IMR-90 (cell line): ENCODE measurements around the gene PSMB2. TPM values are rescaled to one million over a fixed set of nuclear protein-coding genes. Genes with fewer than 3 reads are reported as not detected.

Source experiments
- ATAC-seq: fragments of 200-7000 bp; cut with Tn5 transposase; 2 replicates; pipeline ENCODE4 v1.9.1; 2020; ENCODE audit warnings: low read depth, mild to moderate bottlenecking, moderate library complexity
- BruUV-seq: library from RNA; stranded (reverse); fragments of 400-500 nt; replicated peaks from 2 replicates; lab custom pipeline; 2021; lab: Mats Ljungman, UMichigan
- CTCF ChIA-PET: fragments of 300-600 bp; formaldehyde crosslinking; extraction: SDS; loops from one replicate; lab custom pipeline; 2021; ENCODE audit warnings: antibody characterized with exemption; lab: Yijun Ruan, JAX
- POLR2A ChIA-PET: fragments of 300-600 bp; sonication (Branson Sonifier 250); formaldehyde crosslinking; loops from one replicate; lab custom pipeline; 2022; ENCODE audit warnings: antibody characterized with exemption; ENCODE audit not compliant: unreplicated experiment; lab: Charles Lee
- DNase-seq: peaks from one replicate; pipeline ENCODE4 v3.0.0; 2013
- H2AFZ ChIP-seq: replicated peaks from 2 replicates; pipeline ENCODE3; 2013; ENCODE audit warnings: low read length, mild to moderate bottlenecking; ENCODE audit not compliant: poor library complexity
- H2AK5ac ChIP-seq: 2 replicates; pipeline ENCODE4 v1.6.1; 2013; ENCODE audit warnings: low read depth, low read length, inconsistent platforms
- H2AK9ac ChIP-seq: replicated peaks from 2 replicates; pipeline ENCODE3; 2013; ENCODE audit warnings: mild to moderate bottlenecking, low read depth, low read length, moderate library complexity; ENCODE audit not compliant: poor library complexity
- H2BK120ac ChIP-seq: 2 replicates; pipeline ENCODE4 v1.6.1; 2013; ENCODE audit warnings: low read depth, low read length, inconsistent platforms
- H2BK15ac ChIP-seq: 3 replicates; pipeline ENCODE4 v1.6.1; 2013; ENCODE audit warnings: low read depth, low read length, inconsistent platforms
- H2BK20ac ChIP-seq: 2 replicates; pipeline ENCODE4 v1.6.1; 2013; ENCODE audit warnings: low read depth, mild to moderate bottlenecking, inconsistent platforms, low read length, moderate library complexity
- H2BK5ac ChIP-seq: 2 replicates; pipeline ENCODE4 v1.6.1; 2013; ENCODE audit warnings: mild to moderate bottlenecking, low read depth, low read length, inconsistent platforms; ENCODE audit not compliant: poor library complexity, severe bottlenecking
- H3K14ac ChIP-seq: replicated peaks from 2 replicates; pipeline ENCODE4 v1.6.1; 2013; ENCODE audit warnings: low read depth, low read length, inconsistent platforms
- H3K18ac ChIP-seq: 2 replicates; pipeline ENCODE4 v1.6.1; 2013; ENCODE audit warnings: low read depth, low read length, control low read depth
- H3K23ac ChIP-seq: 2 replicates; pipeline ENCODE4 v1.6.1; 2013; ENCODE audit warnings: low read depth, low read length, inconsistent platforms
- H3K27ac ChIP-seq: 2 replicates; pipeline ENCODE4 v1.5.1; 2013; ENCODE audit warnings: mild to moderate bottlenecking, control low read depth, low read length; ENCODE audit not compliant: insufficient read depth
- H3K27me3 ChIP-seq: 2 replicates; pipeline ENCODE4 v1.6.1; 2013; ENCODE audit warnings: low read length; ENCODE audit not compliant: control insufficient read depth, insufficient read depth
- H3K36me3 ChIP-seq: 2 replicates; pipeline ENCODE4 v1.6.1; 2013; ENCODE audit warnings: low read length, mixed read lengths; ENCODE audit not compliant: control insufficient read depth, insufficient read depth
- H3K4ac ChIP-seq: 2 replicates; pipeline ENCODE4 v1.6.1; 2013; ENCODE audit warnings: low read depth, low read length, inconsistent platforms
- H3K4me1 ChIP-seq: 2 replicates; pipeline ENCODE4 v1.6.1; 2013; ENCODE audit warnings: low read length, mixed read lengths; ENCODE audit not compliant: control insufficient read depth, insufficient read depth
- H3K4me2 ChIP-seq: 2 replicates; pipeline ENCODE4 v1.6.1; 2013; ENCODE audit warnings: low read depth, mild to moderate bottlenecking, control low read depth, low read length, moderate library complexity
- H3K4me3 ChIP-seq: 2 replicates; pipeline ENCODE4 v1.5.1; 2013; ENCODE audit warnings: low read depth, mild to moderate bottlenecking, control low read depth, low read length, moderate library complexity; ENCODE audit not compliant: insufficient read depth
- H3K56ac ChIP-seq: 2 replicates; pipeline ENCODE4 v1.6.1; 2013; ENCODE audit warnings: low read length, inconsistent platforms; ENCODE audit not compliant: insufficient read depth; ENCODE audit errors: extremely low read depth
- H3K79me1 ChIP-seq, 2 experiments: 2 replicates each; pipeline ENCODE4 v1.6.1; 2013; ENCODE audit warnings: low read length in 2 of 2, inconsistent platforms in 1 of 2, low read depth in 1 of 2
- H3K9ac ChIP-seq: 2 replicates; pipeline ENCODE4 v1.6.1; 2013; ENCODE audit warnings: low read depth, low read length, control low read depth
- H3K9me1 ChIP-seq: 2 replicates; pipeline ENCODE4 v1.6.1; 2013; ENCODE audit warnings: low read length, inconsistent platforms; ENCODE audit not compliant: insufficient read depth
- H3K9me3 ChIP-seq: 2 replicates; pipeline ENCODE4 v1.6.1; 2013; ENCODE audit warnings: low read length; ENCODE audit not compliant: control insufficient read depth, insufficient read depth
- H4K20me1 ChIP-seq: 2 replicates; pipeline ENCODE4 v1.6.1; 2013; ENCODE audit warnings: low read length, inconsistent platforms; ENCODE audit not compliant: insufficient read depth
- H4K5ac ChIP-seq: 2 replicates; pipeline ENCODE4 v1.6.1; 2013; ENCODE audit warnings: mild to moderate bottlenecking, low read depth, low read length, control low read depth
- H4K8ac ChIP-seq, 2 experiments: 2 replicates each; pipeline ENCODE4 v1.6.1; 2013; ENCODE audit warnings: low read depth in 2 of 2, low read length in 2 of 2, control low read depth in 1 of 2, inconsistent platforms in 1 of 2
- H4K91ac ChIP-seq: 2 replicates; pipeline ENCODE4 v1.6.1; 2013; ENCODE audit warnings: low read depth, low read length, inconsistent platforms; ENCODE audit not compliant: insufficient read depth
- BHLHE40 ChIP-seq: fragments of 150-350 bp; IDR thresholded peaks from 2 replicates; pipeline ENCODE4 v1.6.1; 2016; ENCODE audit warnings: mild to moderate bottlenecking, low read depth, low read length
- CTCF ChIP-seq: conservative IDR thresholded peaks from 2 replicates; pipeline ENCODE4 v1.5.1; 2012; ENCODE audit warnings: mild to moderate bottlenecking, low read depth, low read length, improper control_type of control experiment
- ELK1 ChIP-seq: fragments of 150-350 bp; IDR thresholded peaks from 2 replicates; pipeline ENCODE4 v1.6.1; 2016; ENCODE audit warnings: low read depth, mild to moderate bottlenecking, low read length, moderate library complexity, borderline replicate concordance
- FOS ChIP-seq: fragments of 150-350 bp; IDR thresholded peaks from 2 replicates; pipeline ENCODE4 v1.6.1; 2016; ENCODE audit warnings: low read depth, low read length
- MAFK ChIP-seq: IDR thresholded peaks from 2 replicates; pipeline ENCODE4 v1.6.1; 2012; ENCODE audit warnings: low read depth, low read length, improper control_type of control experiment
- MAZ ChIP-seq: IDR thresholded peaks from 2 replicates; pipeline ENCODE4 v1.6.1; 2012; ENCODE audit warnings: low read depth, mild to moderate bottlenecking, low read length, improper control_type of control experiment, moderate library complexity, borderline replicate concordance
- MXI1 ChIP-seq: IDR thresholded peaks from 2 replicates; pipeline ENCODE4 v1.6.1; 2012; ENCODE audit warnings: low read depth, mild to moderate bottlenecking, low read length, moderate library complexity, borderline replicate concordance
- NFE2L2 ChIP-seq: fragments of 150-350 bp; IDR thresholded peaks from 2 replicates; pipeline ENCODE4 v1.6.1; 2016; ENCODE audit warnings: low read depth, mild to moderate bottlenecking, low read length
- POLR2A ChIP-seq: IDR thresholded peaks from 2 replicates; pipeline ENCODE4 v1.6.1; 2012; ENCODE audit warnings: mild to moderate bottlenecking, low read depth, low read length
- RAD21 ChIP-seq: IDR thresholded peaks from 2 replicates; pipeline ENCODE4 v1.6.1; 2012; ENCODE audit warnings: low read length, improper control_type of control experiment
- RFX5 ChIP-seq: IDR thresholded peaks from 2 replicates; pipeline ENCODE4 v1.8.0; 2012; ENCODE audit warnings: low read depth, mild to moderate bottlenecking, low read length, moderate library complexity
- SMC3 ChIP-seq: fragments of 150-350 bp; IDR thresholded peaks from 2 replicates; pipeline ENCODE4 v1.6.1; 2016; ENCODE audit warnings: low read depth, mild to moderate bottlenecking, antibody characterized with exemption, low read length, moderate library complexity
- USF2 ChIP-seq: fragments of 150-350 bp; IDR thresholded peaks from 2 replicates; pipeline ENCODE4 v1.6.1; 2017; ENCODE audit warnings: mild to moderate bottlenecking, antibody characterized with exemption, low read length, low read depth
- WGBS, 2 experiments: methylation state at CpG; one replicate each; pipeline versions ENCODE4 v1.1.5 to v1.1.7; 2013; ENCODE audit warnings: missing lambda C conversion rate in 2 of 2; ENCODE audit not compliant: insufficient read length in 1 of 2; ENCODE audit errors: extremely low coverage in 2 of 2; 5-methylcytosine and 5-hydroxymethylcytosine counted together
- dilution Hi-C: fragments of 300-500 bp; cut with HindIII; formaldehyde crosslinking; loops from one replicate; pipeline ENCODE4 v1.14.3; 2018; ENCODE audit warnings: low sequenced_read_pairs; ENCODE audit not compliant: unreplicated experiment
- in situ Hi-C: fragments of 300-500 bp; cut with MboI; formaldehyde crosslinking; loops from 3 replicates; pipeline ENCODE4 v1.14.3; 2019; ENCODE audit warnings: low sequenced_read_pairs, inconsistent platforms, mixed read lengths
- intact Hi-C: fragments of 100-400 bp; cut with micrococcal nuclease; formaldehyde crosslinking; loops from 2 replicates; pipeline ENCODE4 v1.10.0; 2022
- polyA plus RNA-seq, 3 experiments: library from polyadenylated mRNA; depleted of rRNA; stranded (reverse); fragments of >200 nt; gene quantifications; 2 replicates each; pipeline ENCODE4 v1.2.3, GENCODE V29; 2012; ENCODE audit warnings: low replicate concordance in 1 of 3
- total RNA-seq: library from RNA; depleted of rRNA; stranded (reverse); fragments of >200 nt; gene quantifications from 2 replicates; pipeline ENCODE4 v1.2.3, GENCODE V29; 2012

Gene PSMB2
- total and polyA plus RNA-seq, 2 of the 4 experiments (the other 2 are of a cell fraction) = 23.8 to 86.2 TPM

- H2BK15ac ChIP-seq = no peak overlapping the region
- POLR2A ChIA-PET = no interaction called here
- 79% methylated on average over 3 of the region's 10 CpGs; no CpG with 5 or more reads in 1 of the 2 experiments for WGBS, 2 experiments
These were observed 70.7 kb downstream of the PSMB2 start for GRCh38 chr1:35570589-35571137.

More at GRCh38 chr1:35570589-35571137, 70.7 kb downstream of the PSMB2 start:
- Histone ChIP-seq H3K56ac (no peak overlapping the region), H3K9me3 (no peaks in the 10 kb centered on the region), H3K18ac (no peak overlapping the region), H2AK5ac (no peak overlapping the region), H2AFZ (no peak overlapping the region), H3K36me3 (peaks cover 7% of the 10 kb centered on the region), H3K27ac (no peak overlapping the region), H4K8ac (no peak overlapping the region), H3K4me1 (no peaks in the 10 kb centered on the region; the same call in 1 of the 2 replicates), H3K4me2 (no peak overlapping the region), H3K9ac (no peak overlapping the region), H3K27me3 (peaks cover 31% of the 10 kb centered on the region), H2BK20ac (no peak overlapping the region), H2BK120ac (no peak overlapping the region), H3K4ac (no peak overlapping the region), H2AK9ac (no peak overlapping the region), H4K20me1 (0 out of 2 replicates have a peak, but pooled peaks cover 5% of the 10 kb centered on the region), H3K79me1 (no peaks in the 10 kb centered on the region), H3K4me3 (no peak overlapping the region), H2BK5ac (no peak overlapping the region), H3K23ac (no peak overlapping the region), H4K5ac (no peak overlapping the region), H3K9me1 (no peaks in the 10 kb centered on the region), H3K14ac (no peak overlapping the region), H4K91ac (no peak overlapping the region)
- no TSS peak for BruUV-seq
- ATAC-seq (no peak), DNase-seq (peak; percentile 44)
- intact Hi-C loops (no loop called here), dilution Hi-C loops (no loop called here), in situ Hi-C loops (loop anchor here (5.0 kb wide), 1 partner anchor 202 kb away; no protein-coding TSS in a partner anchor)
- CTCF ChIA-PET = interaction anchor here (0.6 to 2.1 kb wide), 3 partner anchors 75 to 157 kb away, joined by 3 to 9 read pairs (median 5); no protein-coding TSS in a partner anchor
- TF ChIP-seq NFE2L2 (no peak), FOS (no peak), RFX5 (no peak), MAFK (no peak), SMC3 (no peak), MXI1 (no peak), MAZ (no peak), CTCF (no peak), USF2 (no peak), RAD21 (no peak), ELK1 (no peak), POLR2A (no peak), BHLHE40 (no peak)
